ENCODE data around the gene KDELR1.
A peak's percentile ranks its signal among the peaks of the same experiment; 100 is the strongest.

KDELR1 gene
- total RNA-seq: 27.4 to 31.3 reads per million in 2 experiments

GRCh38 chr19:48391100-48392005 is at the start of gene KDELR1:
Gene KDELR1 (minus strand): TSS chr19:48391551. CDS start chr19:48391358, 193 bp downstream.
- DNase-seq (ENCODE audit: low read depth): peak; percentile 61

GRCh38 chr19:48436586-48436985 is 45.2 kb upstream of the KDELR1 start:
- DNase-seq (ENCODE audit: low read depth): no peak

GRCh38 chr19:48433337-48433736 is 42.0 kb upstream of the KDELR1 start:
- no peak for DNase-seq (ENCODE audit: low read depth)

- no peak for DNase-seq (ENCODE audit: low read depth)
These were observed 37.3 kb upstream of the KDELR1 start for GRCh38 chr19:48428670-48429069.

GRCh38 chr19:48424694-48425219 is 33.4 kb upstream of the KDELR1 start:
- no peak for DNase-seq (ENCODE audit: low read depth)

GRCh38 chr19:48421548-48421947 is 30.2 kb upstream of the KDELR1 start:
- no peak for DNase-seq (ENCODE audit: low read depth)

- peak; percentile 61 for DNase-seq (ENCODE audit: low read depth)
These were observed 28.0 kb upstream of the KDELR1 start for GRCh38 chr19:48419158-48419920.

GRCh38 chr19:48418317-48419064 is 27.1 kb upstream of the KDELR1 start:
- DNase-seq (ENCODE audit: low read depth): no peak

GRCh38 chr19:48417421-48417820 is 26.1 kb upstream of the KDELR1 start:
- no peak for DNase-seq (ENCODE audit: low read depth)

- no peak for DNase-seq (ENCODE audit: low read depth)
These were observed 24.5 kb upstream of the KDELR1 start for GRCh38 chr19:48415806-48416221.

- peak; percentile 69 for DNase-seq (ENCODE audit: low read depth)
These were observed 24.0 kb upstream of the KDELR1 start for GRCh38 chr19:48415395-48415794.

GRCh38 chr19:48413879-48414587 is 22.7 kb upstream of the KDELR1 start:
- DNase-seq (ENCODE audit: low read depth): no peak

- DNase-seq (ENCODE audit: low read depth): no peak
These were observed 14.5 kb upstream of the KDELR1 start for GRCh38 chr19:48405850-48406249.

- DNase-seq (ENCODE audit: low read depth): no peak
These were observed 13.8 kb upstream of the KDELR1 start for GRCh38 chr19:48405010-48405659.

- DNase-seq (ENCODE audit: low read depth): no peak
These were observed 12.3 kb upstream of the KDELR1 start for GRCh38 chr19:48403606-48404005.

- no peak for DNase-seq (ENCODE audit: low read depth)
These were observed 9.9 kb upstream of the KDELR1 start for GRCh38 chr19:48401287-48401686.

GRCh38 chr19:48400018-48400742 is 8.8 kb upstream of the KDELR1 start:
- DNase-seq (ENCODE audit: low read depth): no peak

GRCh38 chr19:48398375-48399235 is 7.3 kb upstream of the KDELR1 start:
- DNase-seq (ENCODE audit: low read depth): peak; percentile 74

GRCh38 chr19:48398102-48398374 is 6.7 kb upstream of the KDELR1 start:
- DNase-seq (ENCODE audit: low read depth): no peak

All from T follicular helper cell (primary cell).